Kidney (tissue), 14 donors: Measurements from ENCODE around the gene CCDC78. TPM values are rescaled to one million over a fixed set of nuclear protein-coding genes. Genes with fewer than 3 reads are reported as not detected.

Source experiments
- DNase-seq, 5 donors: peaks; one replicate each; pipeline ENCODE4 v3.0.0-alpha.2; 2013 to 2020
- FAIRE-seq: peaks from 2 replicates; lab custom pipeline; 2012; peaks lifted over from hg19 to GRCh38; lab: Jason Lieb, UNC
- H3K27ac ChIP-seq, 2 donors: one replicate each; pipeline ENCODE4 v1.7.0; 2013; ENCODE audit warnings: low read depth in 2 of 2, low read length in 2 of 2, inconsistent platforms in 1 of 2
- H3K27me3 ChIP-seq: one replicate; pipeline ENCODE4 v1.7.1; 2013; ENCODE audit warnings: low read length, inconsistent platforms; ENCODE audit not compliant: control insufficient read depth, insufficient read depth
- H3K36me3 ChIP-seq, 3 donors: one replicate each; pipeline versions ENCODE4 v1.7.0 to v1.7.1; 2013; ENCODE audit warnings: low read length in 3 of 3, control low read depth in 1 of 3, inconsistent platforms in 1 of 3; ENCODE audit not compliant: insufficient read depth in 3 of 3, control insufficient read depth in 2 of 3
- H3K4me1 ChIP-seq, 3 donors: one replicate each; pipeline versions ENCODE4 v1.7.0 to v1.7.1; 2013; ENCODE audit warnings: low read length in 3 of 3, inconsistent platforms in 1 of 3, low read depth in 1 of 3; ENCODE audit not compliant: control insufficient read depth in 2 of 3, insufficient read depth in 2 of 3
- H3K4me3 ChIP-seq, 3 donors: one replicate each; pipeline versions ENCODE4 v1.7.0 to v1.8.1; 2013; ENCODE audit warnings: low read length in 3 of 3, control low read depth in 1 of 3, inconsistent platforms in 1 of 3
- H3K9ac ChIP-seq, 3 donors: one replicate each; pipeline versions ENCODE4 v1.7.0 to v1.7.1; 2013; ENCODE audit warnings: low read length in 3 of 3, control low read depth in 1 of 3, inconsistent platforms in 1 of 3
- H3K9me3 ChIP-seq, 3 donors: one replicate each; pipeline versions ENCODE4 v1.7.0 to v1.7.1; 2013; ENCODE audit warnings: low read length in 3 of 3, control low read depth in 1 of 3, inconsistent platforms in 1 of 3; ENCODE audit not compliant: control insufficient read depth in 2 of 3, insufficient read depth in 1 of 3
- CTCF ChIP-seq: IDR thresholded peaks from 3 replicates; pipeline ENCODE4 v1.5.1; 2012; ENCODE audit warnings: mild to moderate bottlenecking, moderate library complexity, borderline replicate concordance; ENCODE audit not compliant: insufficient read depth; ENCODE audit errors: extremely low read depth
- intact Hi-C: fragments of 100-400 bp; cut with DNase I; formaldehyde crosslinking; loops from one replicate; pipeline ENCODE4 v1.11.1; 2022
- polyA plus RNA-seq: library from polyadenylated mRNA; stranded (reverse); fragments of 350-450 nt; fragmentation: Illumina TruSeq; extraction: RNeasy Lipid Tissue Mini Kit (QIAGEN cat#74804); gene quantifications from one replicate; pipeline ENCODE4 v1.2.3, GENCODE V29; 2014; ENCODE audit warnings: low read depth, low replicate concordance; ENCODE audit not compliant: insufficient read depth
- total RNA-seq: library from RNA; stranded (reverse); fragmentation: NEBNext Ultra II Directional; extraction: Animal tissue kit (Norgen Biotek cat#: 25700); gene quantifications from one replicate; pipeline ENCODE4 v1.2.1, GENCODE V29; 2021
- donor health status: control.
- donor health status: control.
- donor health status: control.
- donor health status: control.
- donor health status: control.
- donor health status: DM: yes; HTN: yes; CAD: no.
- donor health status: Normal renal cell carcinoma (clear cell type).

CCDC78 gene
- total and polyA plus RNA-seq, 2 donors from 2014 or later: 1.3 to 2.6 TPM

- DNase-seq (peak; percentile 70 to 97 (median 81)), FAIRE-seq (no peak)
- Histone ChIP-seq H3K9me3 (no peaks in the 10 kb centered on the region), H3K36me3 (no peaks in the 10 kb centered on the region), H3K4me3 (peak overlapping the region in 1 of 3 donors; percentile 35), H3K27me3 (peaks cover 4% of the 10 kb centered on the region), H3K27ac (peak overlapping the region; percentile 72 to 74), H3K4me1 (peaks cover 0 to 5% (median 0%) of the 10 kb centered on the region in 3 donors), H3K9ac (no peak overlapping the region)
- intact Hi-C loops: no loop called here
- TF ChIP-seq CTCF: no peak
Measured at GRCh38 chr16:695355-696089, 30.7 kb downstream of the CCDC78 start.

DNA sequence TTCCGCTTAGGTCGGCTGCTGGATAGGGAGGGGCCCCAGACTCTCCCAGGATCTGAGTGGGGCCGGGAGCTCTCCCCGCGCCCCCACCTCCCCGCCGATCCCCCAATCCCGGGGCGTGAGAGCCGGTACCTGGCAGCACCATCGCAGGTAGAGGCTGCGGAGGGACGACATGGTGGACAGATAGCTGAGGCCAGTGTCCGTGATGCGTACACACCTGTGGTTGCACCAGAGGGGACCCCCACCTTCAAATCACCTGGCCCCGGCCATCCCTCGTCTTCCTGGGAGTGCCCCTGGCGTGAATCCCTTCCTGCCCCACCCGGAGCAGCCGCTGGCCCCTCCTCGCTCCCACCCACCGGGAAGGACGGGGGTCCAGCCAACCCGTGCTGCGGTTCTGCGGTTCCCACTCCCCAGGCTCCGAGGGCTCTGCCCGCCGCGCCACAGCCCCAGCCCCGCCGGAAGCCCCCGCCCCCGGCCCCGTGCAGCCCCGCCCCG lies 31.3 kb downstream of the CCDC78 start:
- H3K27ac ChIP-seq: no peak overlapping the region
- no peaks in the 10 kb centered on the region for H3K36me3 ChIP-seq
- peak in 1 of 5 donors; percentile 86 for DNase-seq
- no peak overlapping the region for H3K4me3 ChIP-seq
- H3K9me3 ChIP-seq: no peaks in the 10 kb centered on the region
- TF ChIP-seq CTCF: no peak
- peaks cover 0 to 5% (median 0%) of the 10 kb centered on the region in 3 donors for H3K4me1 ChIP-seq
- H3K9ac ChIP-seq: no peak overlapping the region
- peaks cover 4% of the 10 kb centered on the region for H3K27me3 ChIP-seq
- FAIRE-seq: no peak
- intact Hi-C loops: no loop called here

- no peak for DNase-seq
- Histone ChIP-seq H3K36me3 (no peaks in the 10 kb centered on the region), H3K27me3 (peaks cover 4% of the 10 kb centered on the region), H3K4me1 (peaks cover 0 to 10% (median 0%) of the 10 kb centered on the region in 3 donors), H3K9me3 (no peaks in the 10 kb centered on the region), H3K4me3 (no peak overlapping the region), H3K27ac (no peak overlapping the region), H3K9ac (no peak overlapping the region)
- no peak for TF ChIP-seq CTCF
- intact Hi-C loops: no loop called here
- no peak for FAIRE-seq
Measured at GRCh38 chr16:694187-694862, 31.9 kb downstream of the CCDC78 start.
